Astrocyte (in vitro differentiated cells and primary cell): ENCODE results near the gene ZNF532. TPM values are rescaled to one million over a fixed set of nuclear protein-coding genes. Genes with fewer than 3 reads are reported as not detected.

Source experiments
- DNase-seq: peaks from one replicate; pipeline ENCODE4 v3.0.0-alpha.2; 2010; ENCODE audit warnings: low read depth
- FAIRE-seq: peaks from 2 replicates; lab custom pipeline; 2011; peaks lifted over from hg19 to GRCh38; lab: Jason Lieb, UNC
- H2AFZ ChIP-seq: 2 replicates; pipeline ENCODE4 v1.6.0; 2012; ENCODE audit warnings: low read depth, low read length, inconsistent platforms
- H3K27ac ChIP-seq: 2 replicates; pipeline ENCODE4 v1.5.1; 2011; ENCODE audit warnings: low read depth, low read length, inconsistent platforms
- H3K27me3 ChIP-seq: 2 replicates; pipeline ENCODE4 v1.6.0; 2011; ENCODE audit warnings: low read length, inconsistent platforms; ENCODE audit not compliant: insufficient read depth
- H3K36me3 ChIP-seq: 2 replicates; pipeline ENCODE4 v1.5.1; 2011; ENCODE audit warnings: low read length, inconsistent platforms; ENCODE audit not compliant: insufficient read depth
- H3K4me1 ChIP-seq: 2 replicates; pipeline ENCODE4 v1.5.1; 2011; ENCODE audit warnings: low read length, inconsistent platforms; ENCODE audit not compliant: insufficient read depth
- H3K4me2 ChIP-seq: 2 replicates; pipeline ENCODE4 v1.6.0; 2012; ENCODE audit warnings: low read length, inconsistent platforms
- H3K4me3 ChIP-seq: 2 replicates; pipeline ENCODE4 v1.5.1; 2011; ENCODE audit warnings: low read depth, mild to moderate bottlenecking, low read length, inconsistent platforms; ENCODE audit not compliant: insufficient read depth
- H3K79me2 ChIP-seq: 2 replicates; pipeline ENCODE4 v1.6.0; 2012; ENCODE audit warnings: mild to moderate bottlenecking, low read length, inconsistent platforms; ENCODE audit not compliant: insufficient read depth
- H3K9ac ChIP-seq: 2 replicates; pipeline ENCODE4 v1.6.0; 2012; ENCODE audit warnings: mild to moderate bottlenecking, low read length, inconsistent platforms
- H3K9me3 ChIP-seq: 2 replicates; pipeline ENCODE4 v1.5.1; 2012; ENCODE audit warnings: low read depth, mild to moderate bottlenecking, low read length, inconsistent platforms; ENCODE audit not compliant: insufficient read depth
- H4K20me1 ChIP-seq: 2 replicates; pipeline ENCODE4 v1.6.0; 2012; ENCODE audit warnings: low read length, inconsistent platforms; ENCODE audit not compliant: insufficient read depth
- H3K27ac Mint-ChIP-seq: one replicate; pipeline ENCODE4 v1.8.0; 2021; ENCODE audit warnings: mild to moderate bottlenecking, mixed read lengths; ENCODE audit not compliant: unreplicated experiment
- H3K27me3 Mint-ChIP-seq: one replicate; pipeline ENCODE4 v1.8.0; 2021; ENCODE audit warnings: low read depth, mixed read lengths; ENCODE audit not compliant: unreplicated experiment
- H3K36me3 Mint-ChIP-seq: one replicate; pipeline ENCODE4 v1.8.0; 2021; ENCODE audit warnings: low read depth, mixed read lengths; ENCODE audit not compliant: unreplicated experiment
- H3K4me1 Mint-ChIP-seq: one replicate; pipeline ENCODE4 v1.8.0; 2021; ENCODE audit warnings: low read depth, mixed read lengths; ENCODE audit not compliant: unreplicated experiment
- H3K4me3 Mint-ChIP-seq: one replicate; pipeline ENCODE4 v1.8.0; 2021; ENCODE audit warnings: mild to moderate bottlenecking, moderate library complexity, mixed read lengths; ENCODE audit not compliant: unreplicated experiment
- H3K9me3 Mint-ChIP-seq: one replicate; pipeline ENCODE4 v1.8.0; 2021; ENCODE audit warnings: mild to moderate bottlenecking, mixed read lengths; ENCODE audit not compliant: unreplicated experiment
- EZH2 ChIP-seq: IDR thresholded peaks from 2 replicates; pipeline ENCODE4 v1.6.1; 2012; ENCODE audit warnings: mild to moderate bottlenecking, low read length, inconsistent platforms; ENCODE audit not compliant: insufficient read depth
- total RNA-seq: library from RNA; stranded (reverse); gene quantifications from 2 replicates; pipeline ENCODE4 v1.2.1, GENCODE V29; 2021
- TF ChIP-seq, protein P1 (sequence below): IDR thresholded peaks from 2 replicates; pipeline ENCODE4 v1.5.1; 2011; ENCODE audit warnings: low read depth, mild to moderate bottlenecking, inconsistent platforms, low read length, moderate library complexity; ENCODE audit not compliant: insufficient read depth

Gene ZNF532
- total RNA-seq, 1 donor from 2014 or later = 135 TPM

DNA sequence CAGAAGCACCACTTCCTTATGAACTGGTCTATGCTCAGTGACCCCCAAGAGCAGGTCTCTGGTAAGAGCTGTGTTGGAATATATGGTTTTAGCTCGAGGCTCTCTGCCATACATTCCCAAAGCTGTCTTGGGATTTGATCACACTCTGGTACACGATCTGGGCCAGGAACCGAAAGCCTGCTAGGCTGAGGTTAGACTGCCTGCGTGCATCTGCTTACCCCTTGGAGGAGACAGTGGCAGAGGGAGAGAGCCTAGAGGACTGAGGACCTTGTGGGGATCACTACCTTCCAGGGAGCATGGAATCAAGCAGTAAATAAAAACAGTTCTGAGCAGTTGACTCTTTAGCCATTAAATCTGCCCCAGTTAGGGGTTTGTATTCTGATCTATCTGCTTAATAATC is 63.7 kb downstream of the ZNF532 start:
- no peak for FAIRE-seq
- Histone ChIP-seq H3K4me2 (no peak overlapping the region), H3K36me3 (peaks cover 3% of the 10 kb centered on the region)

DNA sequence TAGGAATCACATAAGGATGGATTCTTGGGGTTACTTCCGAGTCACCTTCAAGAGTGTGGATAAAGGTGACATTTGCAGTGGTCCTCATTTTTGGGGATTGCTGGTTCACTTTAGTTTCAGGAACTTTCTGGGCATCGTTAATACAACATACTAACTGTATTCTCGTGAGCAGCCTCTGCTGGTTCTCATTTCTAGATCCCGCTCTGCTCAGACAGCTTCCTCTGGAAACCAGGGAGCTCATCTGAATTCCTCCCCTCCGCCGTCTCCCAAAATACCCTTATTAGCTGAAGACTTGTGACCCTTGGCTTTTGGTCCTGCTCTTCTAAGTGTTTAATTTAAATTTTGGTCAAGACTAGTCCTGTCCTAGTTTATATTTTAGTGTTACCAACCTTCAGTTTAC is 64.5 kb downstream of the ZNF532 start:
- no peak overlapping the region for H2AFZ ChIP-seq
- no peak overlapping the region for H3K27ac ChIP-seq
- peaks cover 4% of the 10 kb centered on the region for H3K9me3 ChIP-seq
- H3K4me2 ChIP-seq = no peak overlapping the region
- no peak overlapping the region for H3K4me3 ChIP-seq
- H3K79me2 ChIP-seq = peaks cover 97% of the 10 kb centered on the region
- H3K36me3 ChIP-seq = peaks cover 3% of the 10 kb centered on the region
- H3K4me1 Mint-ChIP-seq = peaks cover 13% of the 10 kb centered on the region
- H3K9me3 Mint-ChIP-seq = peaks cover 3% of the 10 kb centered on the region
- peaks cover 6% of the 10 kb centered on the region for H3K4me1 ChIP-seq
- DNase-seq (no peak), FAIRE-seq (no peak)
- no peaks in the 10 kb centered on the region for H3K27me3 ChIP-seq
- peaks cover 68% of the 10 kb centered on the region for H4K20me1 ChIP-seq
- peaks cover 30% of the 10 kb centered on the region for H3K36me3 Mint-ChIP-seq
- TF ChIP-seq, protein P1, sequence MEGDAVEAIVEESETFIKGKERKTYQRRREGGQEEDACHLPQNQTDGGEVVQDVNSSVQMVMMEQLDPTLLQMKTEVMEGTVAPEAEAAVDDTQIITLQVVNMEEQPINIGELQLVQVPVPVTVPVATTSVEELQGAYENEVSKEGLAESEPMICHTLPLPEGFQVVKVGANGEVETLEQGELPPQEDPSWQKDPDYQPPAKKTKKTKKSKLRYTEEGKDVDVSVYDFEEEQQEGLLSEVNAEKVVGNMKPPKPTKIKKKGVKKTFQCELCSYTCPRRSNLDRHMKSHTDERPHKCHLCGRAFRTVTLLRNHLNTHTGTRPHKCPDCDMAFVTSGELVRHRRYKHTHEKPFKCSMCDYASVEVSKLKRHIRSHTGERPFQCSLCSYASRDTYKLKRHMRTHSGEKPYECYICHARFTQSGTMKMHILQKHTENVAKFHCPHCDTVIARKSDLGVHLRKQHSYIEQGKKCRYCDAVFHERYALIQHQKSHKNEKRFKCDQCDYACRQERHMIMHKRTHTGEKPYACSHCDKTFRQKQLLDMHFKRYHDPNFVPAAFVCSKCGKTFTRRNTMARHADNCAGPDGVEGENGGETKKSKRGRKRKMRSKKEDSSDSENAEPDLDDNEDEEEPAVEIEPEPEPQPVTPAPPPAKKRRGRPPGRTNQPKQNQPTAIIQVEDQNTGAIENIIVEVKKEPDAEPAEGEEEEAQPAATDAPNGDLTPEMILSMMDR = no peak
- TF ChIP-seq EZH2 = no peak
- H3K9ac ChIP-seq = no peak overlapping the region
- no peak overlapping the region for H3K4me3 Mint-ChIP-seq
- no peak overlapping the region for H3K27ac Mint-ChIP-seq
- no peaks in the 10 kb centered on the region for H3K27me3 Mint-ChIP-seq

More for the DNA sequence above, 63.7 kb downstream of the ZNF532 start:
- TF ChIP-seq EZH2 = no peak
- TF ChIP-seq, protein P1 = no peak
- Mint-ChIP-seq H3K4me3 (no peak overlapping the region), H3K9me3 (peaks cover 3% of the 10 kb centered on the region), H3K27me3 (no peaks in the 10 kb centered on the region), H3K27ac (no peak overlapping the region), H3K36me3 (peaks cover 38% of the 10 kb centered on the region), H3K4me1 (peaks cover 13% of the 10 kb centered on the region)
- H3K4me3 ChIP-seq = no peak overlapping the region
- H3K79me2 ChIP-seq = peaks cover 97% of the 10 kb centered on the region
- no peak for DNase-seq
- H3K4me1 ChIP-seq = peaks cover 6% of the 10 kb centered on the region
- peaks cover 70% of the 10 kb centered on the region for H4K20me1 ChIP-seq
- H2AFZ ChIP-seq = no peak overlapping the region
- peaks cover 6% of the 10 kb centered on the region for H3K9me3 ChIP-seq
- H3K9ac ChIP-seq = no peak overlapping the region
- H3K27me3 ChIP-seq = no peaks in the 10 kb centered on the region
- no peak overlapping the region for H3K27ac ChIP-seq

DNA sequence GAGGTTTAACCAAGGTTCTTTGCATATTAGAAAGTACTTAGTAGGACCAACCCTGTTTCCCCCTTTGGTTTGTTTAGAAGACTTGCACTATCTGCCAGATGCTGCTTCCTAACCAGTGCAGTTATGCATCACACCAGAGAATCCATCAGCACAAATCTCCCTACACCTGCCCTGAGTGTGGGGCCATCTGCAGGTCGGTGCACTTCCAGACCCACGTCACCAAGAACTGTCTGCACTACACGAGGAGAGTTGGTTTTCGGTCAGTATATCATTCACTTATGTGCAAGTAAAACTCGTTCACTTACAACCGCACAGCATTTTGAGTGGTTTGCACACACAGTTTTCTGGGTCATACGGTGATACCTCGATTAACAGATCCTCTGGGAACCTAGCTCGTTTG is 69.7 kb downstream of the ZNF532 start:
- Histone ChIP-seq H3K4me2 (no peak overlapping the region), H3K9me3 (no peaks in the 10 kb centered on the region), H3K27me3 (no peaks in the 10 kb centered on the region), H3K9ac (no peak overlapping the region), H4K20me1 (peaks cover 26% of the 10 kb centered on the region), H3K4me3 (no peak overlapping the region), H3K4me1 (peaks cover 15% of the 10 kb centered on the region), H2AFZ (no peak overlapping the region), H3K79me2 (peaks cover 61% of the 10 kb centered on the region), H3K36me3 (no peaks in the 10 kb centered on the region), H3K27ac (no peak overlapping the region)
- FAIRE-seq = no peak
- no peak for DNase-seq
- TF ChIP-seq EZH2 = no peak
- TF ChIP-seq, protein P1 = no peak
- no peaks in the 10 kb centered on the region for H3K9me3 Mint-ChIP-seq
- H3K27ac Mint-ChIP-seq = no peak overlapping the region
- no peaks in the 10 kb centered on the region for H3K27me3 Mint-ChIP-seq
- H3K4me3 Mint-ChIP-seq = no peak overlapping the region
- H3K36me3 Mint-ChIP-seq = peaks cover 14% of the 10 kb centered on the region
- peaks cover 22% of the 10 kb centered on the region for H3K4me1 Mint-ChIP-seq
